ENCODE measurements around the gene RFX2. TPM values are rescaled to one million over a fixed set of nuclear protein-coding genes. Genes with fewer than 3 reads are reported as not detected.

RFX2 gene
- total and polyA plus RNA-seq, 9 of the 15 experiments (the other 6 are each of a cell fraction or from before 2014, with no cell fraction given) = 3.6 to 18.7 (median 8.7) TPM

DNA sequence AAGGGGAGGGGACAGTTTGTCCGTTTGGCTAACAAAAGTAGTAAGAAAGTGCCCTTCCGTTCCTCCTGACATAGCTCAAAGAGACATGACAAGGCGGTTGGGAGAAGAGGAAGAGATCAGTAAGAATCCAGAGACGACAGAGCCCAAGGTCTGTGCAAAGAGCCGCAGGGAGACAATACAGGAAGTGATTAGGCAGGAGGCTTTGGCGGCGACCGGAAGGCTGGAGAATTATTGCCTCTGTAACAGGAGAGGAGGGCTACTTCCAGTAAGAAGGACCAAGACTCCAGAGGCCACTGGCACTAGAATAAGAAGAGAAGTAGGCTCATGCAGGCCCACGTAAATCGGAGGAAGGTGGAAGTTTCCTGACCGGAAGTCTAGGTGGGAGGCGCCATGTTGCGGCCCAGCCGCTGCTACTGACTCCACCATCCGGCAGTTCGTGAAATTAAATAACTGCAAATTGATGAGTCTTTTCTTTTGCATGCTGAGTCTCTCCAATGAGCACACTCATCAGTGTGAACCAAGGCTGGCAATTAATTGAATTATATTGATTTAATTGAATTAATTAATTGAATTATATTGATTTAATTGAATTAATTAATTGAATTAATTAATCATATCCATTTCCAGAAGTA is 9.9 kb downstream of the RFX2 start (continued):
- no peak for TF ChIP-seq ZC3H8 (IDR thresholded peaks at IDR 0.05)
- TF ChIP-seq RBM15 (IDR thresholded peaks at IDR 0.05; ENCODE audit: insufficient read depth, low read length) = no peak
- peak; percentile 49; the same call in 1 of the 2 replicates for TF ChIP-seq ELF2 (CRISPR knock-in tag; IDR thresholded peaks at IDR 0.05)
- TF ChIP-seq NRF1 (conservative IDR thresholded peaks at IDR 0.05 in 1 of 2, IDR thresholded peaks at IDR 0.05 in 1 of 2) = 0 out of 4 replicates have a peak, but pooled peaks of 1 of the 2 experiments have one; percentile 13
- TF ChIP-seq ZNF217 (CRISPR knock-in tag; IDR thresholded peaks at IDR 0.05) = no peak
- peak; percentile 42 for TF ChIP-seq POLR2B (IDR thresholded peaks at IDR 0.05; ENCODE audit: low read depth, partially characterized antibody)
- no peak for TF ChIP-seq POLR3A (IDR thresholded peaks at IDR 0.05; ENCODE audit: borderline replicate concordance, extremely low read depth, insufficient read depth, insufficient read length)
- TF ChIP-seq DDX20 (tag; IDR thresholded peaks at IDR 0.05; ENCODE audit: low read depth) = 0 out of 2 replicates have a peak, but pooled peaks have one; percentile 41
- no peak for TF ChIP-seq ZC3H4 (CRISPR knock-in tag; IDR thresholded peaks at IDR 0.05; ENCODE audit: borderline replicate concordance)
- TF ChIP-seq GTF2F1 (IDR thresholded peaks at IDR 0.05; ENCODE audit: low read depth, low read length) = no peak
- TF ChIP-seq NBN (IDR thresholded peaks at IDR 0.05; ENCODE audit: low read depth) = 0 out of 2 replicates have a peak, but pooled peaks have one; percentile 47
- TF ChIP-seq, protein P1, sequence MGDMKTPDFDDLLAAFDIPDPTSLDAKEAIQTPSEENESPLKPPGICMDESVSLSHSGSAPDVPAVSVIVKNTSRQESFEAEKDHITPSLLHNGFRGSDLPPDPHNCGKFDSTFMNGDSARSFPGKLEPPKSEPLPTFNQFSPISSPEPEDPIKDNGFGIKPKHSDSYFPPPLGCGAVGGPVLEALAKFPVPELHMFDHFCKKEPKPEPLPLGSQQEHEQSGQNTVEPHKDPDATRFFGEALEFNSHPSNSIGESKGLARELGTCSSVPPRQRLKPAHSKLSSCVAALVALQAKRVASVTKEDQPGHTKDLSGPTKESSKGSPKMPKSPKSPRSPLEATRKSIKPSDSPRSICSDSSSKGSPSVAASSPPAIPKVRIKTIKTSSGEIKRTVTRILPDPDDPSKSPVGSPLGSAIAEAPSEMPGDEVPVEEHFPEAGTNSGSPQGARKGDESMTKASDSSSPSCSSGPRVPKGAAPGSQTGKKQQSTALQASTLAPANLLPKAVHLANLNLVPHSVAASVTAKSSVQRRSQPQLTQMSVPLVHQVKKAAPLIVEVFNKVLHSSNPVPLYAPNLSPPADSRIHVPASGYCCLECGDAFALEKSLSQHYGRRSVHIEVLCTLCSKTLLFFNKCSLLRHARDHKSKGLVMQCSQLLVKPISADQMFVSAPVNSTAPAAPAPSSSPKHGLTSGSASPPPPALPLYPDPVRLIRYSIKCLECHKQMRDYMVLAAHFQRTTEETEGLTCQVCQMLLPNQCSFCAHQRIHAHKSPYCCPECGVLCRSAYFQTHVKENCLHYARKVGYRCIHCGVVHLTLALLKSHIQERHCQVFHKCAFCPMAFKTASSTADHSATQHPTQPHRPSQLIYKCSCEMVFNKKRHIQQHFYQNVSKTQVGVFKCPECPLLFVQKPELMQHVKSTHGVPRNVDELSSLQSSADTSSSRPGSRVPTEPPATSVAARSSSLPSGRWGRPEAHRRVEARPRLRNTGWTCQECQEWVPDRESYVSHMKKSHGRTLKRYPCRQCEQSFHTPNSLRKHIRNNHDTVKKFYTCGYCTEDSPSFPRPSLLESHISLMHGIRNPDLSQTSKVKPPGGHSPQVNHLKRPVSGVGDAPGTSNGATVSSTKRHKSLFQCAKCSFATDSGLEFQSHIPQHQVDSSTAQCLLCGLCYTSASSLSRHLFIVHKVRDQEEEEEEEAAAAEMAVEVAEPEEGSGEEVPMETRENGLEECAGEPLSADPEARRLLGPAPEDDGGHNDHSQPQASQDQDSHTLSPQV (IDR thresholded peaks at IDR 0.05) = peak; percentile 88
- TF ChIP-seq HDAC8 (tag; IDR thresholded peaks at IDR 0.05) = peak; percentile 61; the same call in 1 of the 2 replicates
- peak in 1 of 2 experiments; percentile 63; a peak in 1 of 3 replicates for TF ChIP-seq CBX3 (IDR thresholded peaks at IDR 0.05; ENCODE audit: borderline replicate concordance in 1 of 2, low read length in 2 of 2)
- TF ChIP-seq, protein P2, sequence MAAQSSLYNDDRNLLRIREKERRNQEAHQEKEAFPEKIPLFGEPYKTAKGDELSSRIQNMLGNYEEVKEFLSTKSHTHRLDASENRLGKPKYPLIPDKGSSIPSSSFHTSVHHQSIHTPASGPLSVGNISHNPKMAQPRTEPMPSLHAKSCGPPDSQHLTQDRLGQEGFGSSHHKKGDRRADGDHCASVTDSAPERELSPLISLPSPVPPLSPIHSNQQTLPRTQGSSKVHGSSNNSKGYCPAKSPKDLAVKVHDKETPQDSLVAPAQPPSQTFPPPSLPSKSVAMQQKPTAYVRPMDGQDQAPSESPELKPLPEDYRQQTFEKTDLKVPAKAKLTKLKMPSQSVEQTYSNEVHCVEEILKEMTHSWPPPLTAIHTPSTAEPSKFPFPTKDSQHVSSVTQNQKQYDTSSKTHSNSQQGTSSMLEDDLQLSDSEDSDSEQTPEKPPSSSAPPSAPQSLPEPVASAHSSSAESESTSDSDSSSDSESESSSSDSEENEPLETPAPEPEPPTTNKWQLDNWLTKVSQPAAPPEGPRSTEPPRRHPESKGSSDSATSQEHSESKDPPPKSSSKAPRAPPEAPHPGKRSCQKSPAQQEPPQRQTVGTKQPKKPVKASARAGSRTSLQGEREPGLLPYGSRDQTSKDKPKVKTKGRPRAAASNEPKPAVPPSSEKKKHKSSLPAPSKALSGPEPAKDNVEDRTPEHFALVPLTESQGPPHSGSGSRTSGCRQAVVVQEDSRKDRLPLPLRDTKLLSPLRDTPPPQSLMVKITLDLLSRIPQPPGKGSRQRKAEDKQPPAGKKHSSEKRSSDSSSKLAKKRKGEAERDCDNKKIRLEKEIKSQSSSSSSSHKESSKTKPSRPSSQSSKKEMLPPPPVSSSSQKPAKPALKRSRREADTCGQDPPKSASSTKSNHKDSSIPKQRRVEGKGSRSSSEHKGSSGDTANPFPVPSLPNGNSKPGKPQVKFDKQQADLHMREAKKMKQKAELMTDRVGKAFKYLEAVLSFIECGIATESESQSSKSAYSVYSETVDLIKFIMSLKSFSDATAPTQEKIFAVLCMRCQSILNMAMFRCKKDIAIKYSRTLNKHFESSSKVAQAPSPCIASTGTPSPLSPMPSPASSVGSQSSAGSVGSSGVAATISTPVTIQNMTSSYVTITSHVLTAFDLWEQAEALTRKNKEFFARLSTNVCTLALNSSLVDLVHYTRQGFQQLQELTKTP (IDR thresholded peaks at IDR 0.05; ENCODE audit: low read depth in 1 of 2, partially characterized antibody in 2 of 2) = peak; percentile 30 to 35
- TF ChIP-seq GABPA (tag; conservative IDR thresholded peaks at IDR 0.05; ENCODE audit: low read depth) = peak; percentile 91
- TF ChIP-seq ETV5 (CRISPR knock-in tag; IDR thresholded peaks at IDR 0.05; ENCODE audit: low read depth) = peak; percentile 93
- TF ChIP-seq, protein P3, sequence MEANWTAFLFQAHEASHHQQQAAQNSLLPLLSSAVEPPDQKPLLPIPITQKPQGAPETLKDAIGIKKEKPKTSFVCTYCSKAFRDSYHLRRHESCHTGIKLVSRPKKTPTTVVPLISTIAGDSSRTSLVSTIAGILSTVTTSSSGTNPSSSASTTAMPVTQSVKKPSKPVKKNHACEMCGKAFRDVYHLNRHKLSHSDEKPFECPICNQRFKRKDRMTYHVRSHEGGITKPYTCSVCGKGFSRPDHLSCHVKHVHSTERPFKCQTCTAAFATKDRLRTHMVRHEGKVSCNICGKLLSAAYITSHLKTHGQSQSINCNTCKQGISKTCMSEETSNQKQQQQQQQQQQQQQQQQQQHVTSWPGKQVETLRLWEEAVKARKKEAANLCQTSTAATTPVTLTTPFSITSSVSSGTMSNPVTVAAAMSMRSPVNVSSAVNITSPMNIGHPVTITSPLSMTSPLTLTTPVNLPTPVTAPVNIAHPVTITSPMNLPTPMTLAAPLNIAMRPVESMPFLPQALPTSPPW (CRISPR knock-in tag; IDR thresholded peaks at IDR 0.05) = peak; percentile 41
